Keratinocyte (primary cell): Measurements from ENCODE around the gene OR1F1. TPM values are rescaled to one million over a fixed set of nuclear protein-coding genes. Genes with fewer than 3 reads are reported as not detected.

ENCODE experiments used
- DNase-seq: peaks from one replicate; pipeline ENCODE4 v3.0.0-alpha.2; 2011; ENCODE audit warnings: low read depth, missing footprints, low spot score
- FAIRE-seq: peaks from 2 replicates; lab custom pipeline; 2011; peaks lifted over from hg19 to GRCh38; lab: Jason Lieb, UNC
- H2AFZ ChIP-seq: 2 replicates; pipeline ENCODE4 v1.6.0; 2012; ENCODE audit warnings: low read length, control low read depth, inconsistent platforms; ENCODE audit not compliant: control insufficient read depth
- H3K27ac ChIP-seq: 2 replicates; pipeline ENCODE4 v1.5.1; 2011; ENCODE audit warnings: low read length; ENCODE audit not compliant: control insufficient read depth, insufficient read depth
- H3K27me3 ChIP-seq: 3 replicates; pipeline ENCODE4 v1.6.0; 2011; ENCODE audit warnings: low read length; ENCODE audit not compliant: control insufficient read depth, insufficient read depth; ENCODE audit errors: extremely low read depth
- H3K36me3 ChIP-seq, 2 experiments: 2 replicates in 1 of 2; 3 replicates in 1 of 2; pipeline ENCODE4 v1.5.1; 2011; ENCODE audit warnings: low read length in 2 of 2, mild to moderate bottlenecking in 1 of 2; ENCODE audit not compliant: control insufficient read depth in 2 of 2, insufficient read depth in 2 of 2; ENCODE audit errors: extremely low read depth in 1 of 2
- H3K4me1 ChIP-seq: 3 replicates; pipeline ENCODE4 v1.5.1; 2011; ENCODE audit warnings: low read length; ENCODE audit not compliant: control insufficient read depth, insufficient read depth; ENCODE audit errors: extremely low read depth
- H3K4me2 ChIP-seq: 3 replicates; pipeline ENCODE4 v1.6.0; 2011; ENCODE audit warnings: low read depth, low read length; ENCODE audit not compliant: control insufficient read depth, insufficient read depth; ENCODE audit errors: extremely low read depth
- H3K4me3 ChIP-seq, 3 experiments: fragments of 200-600 bp in 1 of 3; sonication (generic) in 1 of 3; 2 replicates in 2 of 3; 3 replicates in 1 of 3; pipeline ENCODE4 v1.5.1; 2011 to 2016; ENCODE audit warnings: low read length in 3 of 3, mild to moderate bottlenecking in 3 of 3, control low read depth in 2 of 3, inconsistent platforms in 1 of 3, low read depth in 1 of 3, mixed read lengths in 1 of 3, mixed run types in 1 of 3, moderate library complexity in 1 of 3; ENCODE audit not compliant: control insufficient read depth in 2 of 3, insufficient read depth in 2 of 3; ENCODE audit errors: extremely low read depth in 1 of 3
- H3K79me2 ChIP-seq: 2 replicates; pipeline ENCODE4 v1.6.0; 2012; ENCODE audit warnings: low read length; ENCODE audit not compliant: control insufficient read depth, insufficient read depth
- H3K9ac ChIP-seq: 3 replicates; pipeline ENCODE4 v1.6.0; 2011; ENCODE audit warnings: low read length; ENCODE audit not compliant: control insufficient read depth, insufficient read depth; ENCODE audit errors: extremely low read depth
- H3K9me1 ChIP-seq: 3 replicates; pipeline ENCODE4 v1.6.0; 2011; ENCODE audit warnings: low read length; ENCODE audit not compliant: control insufficient read depth, insufficient read depth; ENCODE audit errors: extremely low read depth
- H3K9me3 ChIP-seq: 2 replicates; pipeline ENCODE4 v1.5.1; 2012; ENCODE audit warnings: low read depth, low read length; ENCODE audit not compliant: control insufficient read depth
- H4K20me1 ChIP-seq: 3 replicates; pipeline ENCODE4 v1.6.0; 2011; ENCODE audit warnings: low read length; ENCODE audit not compliant: control insufficient read depth, insufficient read depth; ENCODE audit errors: extremely low read depth
- CTCF ChIP-seq, 3 experiments: IDR thresholded peaks in 1 of 3; conservative IDR thresholded peaks in 1 of 3; optimal IDR thresholded peaks in 1 of 3; 2 replicates in 2 of 3; 3 replicates in 1 of 3; pipeline versions ENCODE3 to v1.5.1; 2011; ENCODE audit warnings: low read length in 3 of 3, mild to moderate bottlenecking in 3 of 3, moderate library complexity in 2 of 3, control low read depth in 1 of 3, inconsistent platforms in 1 of 3; ENCODE audit not compliant: insufficient read depth in 2 of 3; ENCODE audit errors: extremely low read depth in 1 of 3
- EZH2 ChIP-seq: IDR thresholded peaks from one replicate; pipeline ENCODE4 v1.6.1; 2012; ENCODE audit warnings: inconsistent platforms, mild to moderate bottlenecking, low read length, moderate library complexity
- dilution Hi-C: fragments of 300-500 bp; cut with MboI; formaldehyde crosslinking; loops from one replicate; pipeline ENCODE4 v1.7.0; 2020; ENCODE audit warnings: low sequenced_read_pairs; ENCODE audit not compliant: extremely low pct_ligation_motif_present
- polyA plus RNA-seq, 5 experiments: library from polyadenylated mRNA; depleted of rRNA in 3 of 5; stranded (reverse) in 3 of 5; stranded (forward) in 1 of 5; unstranded in 1 of 5; fragments of >200 nt; gene quantifications; 1 replicate in 1 of 5; 2 replicates in 3 of 5; 3 replicates in 1 of 5; pipeline versions ENCODE4 v1.2.1 to v1.2.3, GENCODE V29; 2011 to 2012; ENCODE audit warnings: missing spikeins in 2 of 5, low read depth in 1 of 5, low replicate concordance in 1 of 5

The OR1F1 gene
- polyA plus RNA-seq, 1 donor (not counting 4 experiments of a cell fraction or from before 2014, with no cell fraction given): 0.51 TPM

- TF ChIP-seq CTCF (optimal IDR thresholded peaks at IDR 0.05 in 1 of 3, IDR thresholded peaks at IDR 0.05 in 1 of 3, conservative IDR thresholded peaks at IDR 0.05 in 1 of 3; ENCODE audit: extremely low read depth in 1 of 3, insufficient read depth in 2 of 3, low read length in 3 of 3) (no peak), EZH2 (no peak)
- no peaks in the 10 kb centered on the region for H4K20me1 ChIP-seq
- peak; percentile 55 for DNase-seq
- H3K36me3 ChIP-seq: peaks cover 5 to 8% of the 10 kb centered on the region in 2 experiments
- H3K4me3 ChIP-seq: peak within 1 kb of the TSS; percentile 70 to 95 (median 92)
- peak; percentile 55 for FAIRE-seq
- H3K4me2 ChIP-seq: peak within 1 kb of the TSS; percentile 99
- peaks cover 15% of the 10 kb centered on the region for H3K79me2 ChIP-seq
- peaks cover 4% of the 10 kb centered on the region for H3K4me1 ChIP-seq
- peak within 1 kb of the TSS; percentile 100 for H2AFZ ChIP-seq
- no peaks in the 10 kb centered on the region for H3K27me3 ChIP-seq
- H3K27ac ChIP-seq: peak within 1 kb of the TSS; percentile 84
- dilution Hi-C loops: no loop called here
- no peaks in the 10 kb centered on the region for H3K9me1 ChIP-seq
- H3K9ac ChIP-seq: peak within 1 kb of the TSS; percentile 87
- H3K9me3 ChIP-seq: no peaks in the 10 kb centered on the region
Measured at GRCh38 chr16:3234857-3235561, 47.0 kb downstream of the OR1F1 start, which contains the start of gene ZNF200. TSS of gene ZNF200 (minus strand) at chr16:3235158. CDS start at chr16:3233755, 1,403 bp downstream.

GRCh38 chr16:3235856-3236669 is 48.1 kb downstream of the OR1F1 start:
- Histone ChIP-seq H3K79me2 (peaks cover 15% of the 10 kb centered on the region), H3K4me1 (peaks cover 4% of the 10 kb centered on the region), H4K20me1 (no peaks in the 10 kb centered on the region), H3K4me3 (no peak overlapping the region), H3K9me3 (no peaks in the 10 kb centered on the region), H3K27me3 (no peaks in the 10 kb centered on the region), H2AFZ (no peak overlapping the region), H3K9ac (no peak overlapping the region), H3K27ac (no peak overlapping the region), H3K36me3 (peaks cover 4 to 6% of the 10 kb centered on the region in 2 experiments), H3K4me2 (no peak overlapping the region), H3K9me1 (no peaks in the 10 kb centered on the region)
- dilution Hi-C loops: no loop called here
- DNase-seq (no peak), FAIRE-seq (no peak)
- TF ChIP-seq EZH2: no peak
- no peak for TF ChIP-seq CTCF (optimal IDR thresholded peaks at IDR 0.05 in 1 of 3, IDR thresholded peaks at IDR 0.05 in 1 of 3, conservative IDR thresholded peaks at IDR 0.05 in 1 of 3; ENCODE audit: extremely low read depth in 1 of 3, insufficient read depth in 2 of 3, low read length in 3 of 3)
